Karpas-422 (cell line): ENCODE data around the gene MIS18BP1. TPM values are rescaled to one million over a fixed set of nuclear protein-coding genes. Genes with fewer than 3 reads are reported as not detected.
"Not testable (repeated sequence)": the region's sequence is repeated elsewhere in the genome, so short reads cannot be mapped to it uniquely, and the experiment has no call there.

Source experiments
- DNase-seq: peaks from one replicate; pipeline ENCODE4 v3.0.0-alpha.2; 2015
- H2AFZ ChIP-seq: fragments of 200-600 bp; sonication (generic); 2 replicates; pipeline ENCODE4 v1.6.1; 2014; ENCODE audit warnings: antibody characterized with exemption, low read length, mixed read lengths
- H3K27ac ChIP-seq: fragments of 200-600 bp; sonication (generic); 2 replicates; pipeline ENCODE4 v1.5.1; 2014; ENCODE audit warnings: mild to moderate bottlenecking, low read length, moderate library complexity
- H3K27me3 ChIP-seq: fragments of 200-600 bp; sonication (generic); 2 replicates; pipeline ENCODE4 v1.6.1; 2014; ENCODE audit warnings: low read length, mixed read lengths
- H3K36me3 ChIP-seq: fragments of 200-600 bp; sonication (generic); 2 replicates; pipeline ENCODE4 v1.6.1; 2014; ENCODE audit warnings: low read length, mixed read lengths; ENCODE audit not compliant: insufficient read depth
- H3K4me1 ChIP-seq: fragments of 200-600 bp; sonication (generic); 2 replicates; pipeline ENCODE4 v1.6.1; 2014; ENCODE audit warnings: mild to moderate bottlenecking, low read length, mixed read lengths
- H3K4me2 ChIP-seq: fragments of 200-600 bp; sonication (generic); 2 replicates; pipeline ENCODE4 v1.6.1; 2014; ENCODE audit warnings: low read length, low read depth, mild to moderate bottlenecking; ENCODE audit not compliant: poor library complexity, severe bottlenecking
- H3K4me3 ChIP-seq: fragments of 200-600 bp; sonication (generic); 2 replicates; pipeline ENCODE4 v1.5.1; 2014; ENCODE audit warnings: mild to moderate bottlenecking, antibody characterized with exemption, low read length, mixed read lengths
- H3K79me2 ChIP-seq: fragments of 200-600 bp; sonication (generic); 2 replicates; pipeline ENCODE4 v1.6.1; 2014; ENCODE audit warnings: mild to moderate bottlenecking, low read length, mixed read lengths
- H3K9ac ChIP-seq: fragments of 200-600 bp; sonication (generic); 2 replicates; pipeline ENCODE4 v1.6.0; 2014; ENCODE audit warnings: low read length
- H3K9me2 ChIP-seq: fragments of 200-600 bp; sonication (generic), shearing (Covaris generic); replicated peaks from 2 replicates; pipeline ENCODE4 v1.6.0; 2014; ENCODE audit warnings: mild to moderate bottlenecking, low read length, moderate library complexity; ENCODE audit not compliant: insufficient read depth
- H3K9me3 ChIP-seq: fragments of 300-700, 200-600 bp; sonication (generic); 2 replicates; pipeline ENCODE4 v1.6.1; 2014; ENCODE audit warnings: low read length, mixed read lengths
- H4K20me1 ChIP-seq: fragments of 200-600 bp; sonication (generic); 2 replicates; pipeline ENCODE4 v1.6.1; 2014; ENCODE audit warnings: mild to moderate bottlenecking, antibody characterized with exemption, low read length, low read depth; ENCODE audit not compliant: insufficient read depth
- total RNA-seq: library from RNA; depleted of rRNA; stranded (reverse); fragments of >200 nt; shearing (Covaris generic); gene quantifications from 2 replicates; pipeline ENCODE4 v1.2.3, GENCODE V29; 2014; ENCODE audit warnings: low replicate concordance; rRNA removed

The MIS18BP1 gene
- total RNA-seq, result 93.3 and 147 TPM in 2 replicates

DNA sequence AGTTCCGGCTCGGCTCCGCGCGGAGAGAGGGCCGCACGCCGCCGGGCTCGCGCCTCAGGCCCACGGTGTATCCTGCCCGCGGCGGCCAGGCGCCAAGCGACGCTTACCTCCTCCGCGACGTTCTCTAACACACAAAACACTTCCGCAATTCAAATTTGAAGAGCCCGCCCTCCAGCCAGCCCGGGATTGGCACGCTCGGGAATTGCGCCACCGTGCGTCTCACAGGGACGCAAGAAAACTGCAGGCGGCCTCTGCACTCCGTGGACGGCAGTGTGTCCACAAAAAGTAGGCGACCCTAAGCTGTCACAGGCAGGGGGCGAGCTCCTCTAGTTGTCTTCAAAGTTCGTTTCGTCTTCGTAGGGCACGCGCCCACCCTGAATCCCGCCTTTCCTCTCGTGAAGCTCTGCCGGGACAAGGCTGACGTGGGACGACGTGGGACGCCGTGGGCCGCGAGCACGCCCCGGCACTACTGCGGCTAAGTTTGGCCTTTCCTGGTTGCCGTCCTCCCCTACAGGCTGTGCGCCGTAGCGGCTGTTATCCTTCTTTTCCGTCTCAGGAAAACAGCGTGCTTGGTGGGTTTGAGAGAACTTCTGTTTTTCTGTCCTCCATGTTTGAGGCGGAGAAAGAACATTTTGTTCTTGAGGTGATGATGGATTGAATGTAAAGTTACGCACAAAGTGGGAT lies at the start of gene MIS18BP1:
Gene MIS18BP1, minus strand, starts transcription at position 133 of the 684 bp plus-strand sequence. CDS start 5,916 bp downstream, outside the sequence.
- Histone ChIP-seq H2AFZ (peak within 1 kb of the TSS; percentile 83), H3K4me2 (peak within 1 kb of the TSS; percentile 98), H3K9ac (peak within 1 kb of the TSS; percentile 94), H3K9me2 (no peaks in the 10 kb centered on the region), H3K4me3 (peak within 1 kb of the TSS; percentile 92), H3K9me3 (peaks cover 11% of the 10 kb centered on the region), H3K79me2 (peaks cover 47% of the 10 kb centered on the region), H3K27ac (peak within 1 kb of the TSS; percentile 85), H4K20me1 (peaks cover 11% of the 10 kb centered on the region), H3K4me1 (peaks cover 36% of the 10 kb centered on the region), H3K27me3 (no peaks in the 10 kb centered on the region), H3K36me3 (peaks cover 19% of the 10 kb centered on the region)
- peak; percentile 100 for DNase-seq

- Histone ChIP-seq H3K36me3 (no peaks in the 10 kb centered on the region), H3K4me3 (no peak overlapping the region), H3K9ac (no peak overlapping the region), H3K79me2 (no peaks in the 10 kb centered on the region), H3K27me3 (no peaks in the 10 kb centered on the region), H3K9me2 (no peaks in the 10 kb centered on the region), H2AFZ (no peak overlapping the region), H3K9me3 (no peaks in the 10 kb centered on the region), H3K4me2 (no peak overlapping the region), H3K27ac (no peak overlapping the region), H3K4me1 (no peaks in the 10 kb centered on the region), H4K20me1 (no peaks in the 10 kb centered on the region)
- no peak for DNase-seq
These were observed 45.6 kb upstream of the MIS18BP1 start for GRCh38 chr14:45298423-45299117.

DNA sequence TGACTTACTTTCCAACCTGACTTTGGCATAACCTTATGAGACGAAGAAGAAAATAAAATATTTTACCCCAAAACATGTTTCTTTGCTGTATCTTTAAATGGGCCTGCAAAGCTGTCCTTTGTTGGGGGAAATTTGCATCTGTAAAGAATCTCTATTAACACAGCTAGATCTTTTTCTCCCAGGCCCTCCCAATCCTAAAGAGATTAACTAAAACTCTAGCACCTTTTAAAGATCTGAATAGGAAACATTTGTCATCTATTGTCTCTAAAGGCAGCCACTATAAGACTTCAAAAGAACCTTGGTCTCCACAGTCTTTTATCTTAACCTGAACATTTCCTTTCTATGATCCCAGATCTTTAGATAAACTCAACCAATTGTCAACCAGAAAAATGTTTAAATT lies 41.8 kb upstream of the MIS18BP1 start:
- not testable (repeated sequence) for DNase-seq, H3K27me3 ChIP-seq, H4K20me1 ChIP-seq, H3K4me3 ChIP-seq, H3K27ac ChIP-seq, H3K9me2 ChIP-seq, H3K4me2 ChIP-seq, H3K9ac ChIP-seq, H3K9me3 ChIP-seq, H3K79me2 ChIP-seq, H2AFZ ChIP-seq, H3K4me1 ChIP-seq, H3K36me3 ChIP-seq

DNA sequence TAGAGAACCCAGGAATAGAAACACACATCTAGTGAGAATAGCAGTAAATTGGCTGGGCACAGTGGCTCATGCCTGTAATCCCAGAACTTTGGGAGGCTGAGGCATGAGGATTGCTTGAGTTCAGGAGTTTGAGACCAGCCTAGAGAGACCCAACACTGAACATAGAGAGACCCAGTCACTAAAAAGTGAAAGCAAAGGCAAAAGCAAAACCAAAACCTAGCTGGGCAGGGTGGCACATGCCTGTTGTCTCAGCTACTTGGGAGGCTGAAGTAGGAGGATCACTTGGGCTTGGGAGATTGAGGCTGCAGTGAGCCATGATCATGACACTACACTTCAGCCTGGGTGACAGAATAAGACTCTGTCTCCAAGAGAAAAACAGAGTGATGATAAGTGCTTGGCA lies 37.5 kb upstream of the MIS18BP1 start:
- no peak overlapping the region for H3K9ac ChIP-seq
- H3K4me1 ChIP-seq, result no peaks in the 10 kb centered on the region
- DNase-seq, result no peak
- H2AFZ ChIP-seq, result no peak overlapping the region
- H3K4me2 ChIP-seq, result no peak overlapping the region
- no peak overlapping the region for H3K4me3 ChIP-seq
- no peaks in the 10 kb centered on the region for H4K20me1 ChIP-seq
- H3K79me2 ChIP-seq, result no peaks in the 10 kb centered on the region
- H3K27me3 ChIP-seq, result no peaks in the 10 kb centered on the region
- H3K9me2 ChIP-seq, result no peaks in the 10 kb centered on the region
- H3K36me3 ChIP-seq, result no peaks in the 10 kb centered on the region
- no peak overlapping the region for H3K27ac ChIP-seq
- H3K9me3 ChIP-seq, result no peaks in the 10 kb centered on the region

DNA sequence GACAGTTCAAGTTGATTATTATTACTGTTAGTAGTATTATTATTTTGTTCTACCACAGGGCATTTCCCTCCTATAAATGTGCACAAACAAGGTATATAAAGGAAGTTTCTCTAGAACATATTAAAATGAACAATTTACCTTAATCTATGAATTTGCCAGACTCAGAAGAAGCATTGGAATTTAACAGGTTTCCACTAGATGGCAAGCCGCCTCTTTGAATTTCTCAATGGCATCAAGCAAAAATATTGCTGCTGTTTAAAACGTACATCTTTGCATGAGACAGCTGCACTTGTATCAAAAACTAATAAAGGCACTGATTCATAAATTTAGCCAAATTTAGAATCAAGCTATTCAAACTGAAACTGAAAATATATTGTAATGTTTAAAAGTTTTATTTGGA lies 34.6 kb upstream of the MIS18BP1 start:
- Histone ChIP-seq H3K27me3 (no peaks in the 10 kb centered on the region), H3K4me1 (no peaks in the 10 kb centered on the region), H4K20me1 (no peaks in the 10 kb centered on the region), H2AFZ (no peak overlapping the region), H3K4me2 (no peak overlapping the region), H3K9me3 (no peaks in the 10 kb centered on the region), H3K36me3 (no peaks in the 10 kb centered on the region), H3K4me3 (no peak overlapping the region), H3K27ac (no peak overlapping the region), H3K9me2 (no peaks in the 10 kb centered on the region), H3K9ac (no peak overlapping the region), H3K79me2 (no peaks in the 10 kb centered on the region)
- no peak for DNase-seq

DNA sequence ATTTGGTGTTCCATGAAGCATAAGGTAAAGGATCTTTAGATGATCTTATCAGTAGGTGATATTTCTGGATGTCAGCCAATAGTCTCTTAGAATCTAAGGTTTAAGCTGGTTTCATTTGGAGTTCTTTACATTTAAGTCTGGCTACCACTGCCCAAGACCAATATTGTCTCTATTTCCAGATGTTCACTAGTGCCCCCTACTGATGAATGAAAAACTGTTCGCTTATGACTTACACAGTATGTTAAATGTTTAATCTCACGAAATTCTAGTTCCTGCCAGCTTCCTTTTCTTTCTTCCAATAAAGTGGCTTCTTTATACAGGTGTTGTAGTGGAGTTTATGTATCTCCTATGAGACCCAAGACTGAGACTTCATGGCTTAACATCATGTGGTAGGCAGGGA lies 31.8 kb upstream of the MIS18BP1 start:
- no peaks in the 10 kb centered on the region for H3K36me3 ChIP-seq
- H3K79me2 ChIP-seq, result no peaks in the 10 kb centered on the region
- H4K20me1 ChIP-seq, result no peaks in the 10 kb centered on the region
- H3K4me1 ChIP-seq, result no peaks in the 10 kb centered on the region
- DNase-seq, result peak; percentile 75
- H3K27me3 ChIP-seq, result no peaks in the 10 kb centered on the region
- H3K4me3 ChIP-seq, result no peak overlapping the region
- no peak overlapping the region for H3K4me2 ChIP-seq
- H3K27ac ChIP-seq, result no peak overlapping the region
- no peak overlapping the region for H3K9ac ChIP-seq
- no peaks in the 10 kb centered on the region for H3K9me3 ChIP-seq
- H3K9me2 ChIP-seq, result no peaks in the 10 kb centered on the region
- H2AFZ ChIP-seq, result 0 out of 2 replicates have a peak overlapping the region, but pooled peaks have one; percentile 9

DNA sequence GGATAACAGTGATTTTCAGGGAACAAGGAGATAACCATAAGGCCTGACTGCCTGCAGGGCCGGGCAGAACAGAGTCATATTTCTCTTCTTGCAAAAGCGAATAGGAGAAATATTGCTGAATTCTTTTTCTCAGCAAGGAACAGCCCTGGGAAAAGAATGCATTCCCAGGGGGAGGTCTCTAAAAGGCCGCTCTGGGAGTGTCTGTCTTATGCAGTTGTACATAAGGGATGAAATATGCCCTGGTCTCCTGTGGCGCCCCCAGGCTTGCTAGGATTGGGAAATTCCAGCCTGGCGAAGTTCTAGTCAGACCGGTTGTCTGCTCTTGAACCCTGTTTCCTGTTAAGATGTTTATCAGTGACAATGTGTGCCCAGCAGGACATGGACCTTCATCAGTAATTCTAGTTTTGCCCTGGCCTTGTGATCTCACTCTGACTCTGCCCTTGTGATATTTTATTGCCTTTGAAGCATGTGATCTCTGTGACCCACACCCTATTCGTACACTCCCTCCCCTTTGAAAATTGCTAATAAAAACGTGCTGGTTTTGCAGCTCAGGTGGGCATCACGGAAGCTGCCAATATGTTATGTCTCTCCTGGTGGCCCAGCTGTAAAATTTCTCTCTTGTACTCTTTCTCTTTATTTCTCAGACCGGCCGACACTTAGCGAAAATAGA lies 28.9 kb upstream of the MIS18BP1 start:
- not testable (repeated sequence) for H3K36me3 ChIP-seq, DNase-seq, H3K4me2 ChIP-seq, H3K4me1 ChIP-seq, H3K9ac ChIP-seq, H3K27me3 ChIP-seq, H2AFZ ChIP-seq, H3K4me3 ChIP-seq, H3K9me3 ChIP-seq, H4K20me1 ChIP-seq, H3K9me2 ChIP-seq, H3K79me2 ChIP-seq, H3K27ac ChIP-seq

DNA sequence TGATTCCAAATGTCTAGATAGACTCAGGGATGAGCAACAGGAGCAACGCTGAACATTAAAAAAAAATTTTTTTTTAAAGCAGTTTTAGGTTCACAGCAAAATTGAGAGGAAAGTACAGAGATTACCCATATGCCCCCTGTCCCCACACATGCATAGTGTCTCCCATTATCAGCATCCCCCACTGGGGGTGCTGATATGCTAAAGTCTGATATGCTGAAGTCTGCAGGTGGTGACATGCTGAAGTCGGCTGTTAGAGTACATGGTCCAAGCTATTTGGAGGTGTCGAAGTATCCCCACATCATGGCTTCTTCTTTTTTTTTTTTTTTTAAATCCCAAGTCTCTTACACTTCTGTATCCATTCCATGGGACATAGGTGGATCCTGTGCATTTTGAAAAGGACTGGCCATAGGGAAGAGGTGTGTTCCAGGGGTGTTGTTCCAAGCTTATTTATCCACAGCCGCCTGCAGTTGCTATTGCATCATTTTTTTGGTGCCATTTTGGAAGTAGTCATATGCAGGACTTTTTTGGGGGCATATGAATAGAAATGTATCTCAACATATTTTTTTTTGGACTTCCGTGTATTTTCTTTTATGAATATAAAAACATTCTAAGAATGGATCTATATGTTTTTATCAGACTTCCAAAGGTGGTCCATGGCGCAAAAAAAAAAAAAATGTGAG lies 19.0 kb upstream of the MIS18BP1 start:
- DNase-seq, result no peak
- H2AFZ ChIP-seq, result no peak overlapping the region
- no peak overlapping the region for H3K4me2 ChIP-seq
- H3K4me3 ChIP-seq, result no peak overlapping the region
- H3K4me1 ChIP-seq, result no peaks in the 10 kb centered on the region
- no peaks in the 10 kb centered on the region for H4K20me1 ChIP-seq
- no peaks in the 10 kb centered on the region for H3K36me3 ChIP-seq
- H3K27ac ChIP-seq, result no peak overlapping the region
- H3K9me2 ChIP-seq, result no peaks in the 10 kb centered on the region
- no peaks in the 10 kb centered on the region for H3K27me3 ChIP-seq
- no peak overlapping the region for H3K9ac ChIP-seq
- H3K9me3 ChIP-seq, result no peaks in the 10 kb centered on the region
- no peaks in the 10 kb centered on the region for H3K79me2 ChIP-seq
